DND-41 (cell line): ENCODE results near the gene LMX1A.

ENCODE experiments used
- CTCF ChIP-seq: IDR thresholded peaks from 2 replicates; pipeline ENCODE4 v1.5.1; 2012; ENCODE audit warnings: borderline replicate concordance, low read length, moderate library complexity, mild to moderate bottlenecking; ENCODE audit not compliant: poor library complexity, severe bottlenecking; ENCODE audit errors: extremely low read depth
- EZH2 ChIP-seq: IDR thresholded peaks from 3 replicates; pipeline ENCODE4 v1.6.1; 2012; ENCODE audit warnings: borderline replicate concordance, low read depth, mild to moderate bottlenecking, moderate library complexity, low read length, inconsistent platforms; ENCODE audit not compliant: severe bottlenecking

- TF ChIP-seq CTCF: no peak
- no peak for TF ChIP-seq EZH2
Observed at GRCh38 chr1:165185161-165185889, 171.2 kb downstream of the LMX1A start.
